ENCODE data around the gene YBX1.

GRCh38 chr1:42700006-42700405 lies 17.8 kb downstream of the YBX1 start:
- TF ChIP-seq NR3C1 (CRISPR knock-in tag; conservative IDR thresholded peaks at IDR 0.05; ENCODE audit: low read depth) (no peak), JAZF1 (CRISPR knock-in tag; IDR thresholded peaks at IDR 0.05) (no peak), CTCF (IDR thresholded peaks at IDR 0.05) (no peak), SMAD4 (CRISPR knock-in tag; IDR thresholded peaks at IDR 0.05) (no peak), CREB1 (CRISPR knock-in tag; IDR thresholded peaks at IDR 0.05) (no peak), E2F4 (CRISPR knock-in tag; IDR thresholded peaks at IDR 0.05; ENCODE audit: borderline replicate concordance, low read depth) (no peak), ZNF138 (CRISPR knock-in tag; conservative IDR thresholded peaks at IDR 0.05) (no peak), AR (CRISPR knock-in tag; IDR thresholded peaks at IDR 0.05) (no peak), ATF2 (CRISPR knock-in tag; IDR thresholded peaks at IDR 0.05; ENCODE audit: borderline replicate concordance, low read depth) (no peak), TCF7 (CRISPR knock-in tag; IDR thresholded peaks at IDR 0.05; ENCODE audit: low read depth) (no peak), ELF4 (CRISPR knock-in tag; IDR thresholded peaks at IDR 0.05; ENCODE audit: low read depth) (no peak), ATF1 (CRISPR knock-in tag; IDR thresholded peaks at IDR 0.05) (no peak)
